ENCODE results near the gene SMPD2.
A peak's percentile ranks its signal among the peaks of the same experiment; 100 is the strongest.

Gene SMPD2

DNA sequence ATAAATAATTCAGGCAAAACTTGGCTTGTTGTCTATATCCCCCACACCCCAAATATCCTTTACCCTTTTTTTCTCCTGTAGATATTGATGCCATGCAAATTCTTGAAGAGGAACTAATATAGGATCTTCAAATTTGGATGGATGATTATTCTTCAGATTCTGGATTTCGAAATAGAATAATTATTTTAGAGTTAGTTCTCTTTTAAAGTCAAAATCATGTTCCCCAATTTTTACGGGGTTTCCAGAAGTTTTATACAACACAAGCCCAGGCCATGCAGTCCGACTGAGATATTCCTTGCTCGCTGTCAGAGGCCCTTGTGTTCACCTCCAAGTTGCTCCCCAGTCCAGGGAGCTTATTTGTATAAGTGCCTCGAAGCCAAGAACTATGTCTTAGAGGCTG lies 4.5 kb upstream of the SMPD2 start:
- TF ChIP-seq RAD21 (IDR thresholded peaks at IDR 0.05; ENCODE audit: low read depth) = no peak
- no peak for TF ChIP-seq EGR1 (IDR thresholded peaks at IDR 0.05)
- no peak for TF ChIP-seq YY1 (IDR thresholded peaks at IDR 0.05; ENCODE audit: low read depth)
- TF ChIP-seq ZBTB7A (IDR thresholded peaks at IDR 0.05; ENCODE audit: low read depth) = no peak
- TF ChIP-seq, protein P1, sequence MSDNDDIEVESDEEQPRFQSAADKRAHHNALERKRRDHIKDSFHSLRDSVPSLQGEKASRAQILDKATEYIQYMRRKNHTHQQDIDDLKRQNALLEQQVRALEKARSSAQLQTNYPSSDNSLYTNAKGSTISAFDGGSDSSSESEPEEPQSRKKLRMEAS (IDR thresholded peaks at IDR 0.05) = no peak
- no peak for TF ChIP-seq TCF12 (IDR thresholded peaks at IDR 0.05; ENCODE audit: low read depth)
- no peak for TF ChIP-seq CEBPB (IDR thresholded peaks at IDR 0.05)
- no peak for TF ChIP-seq NFIC (IDR thresholded peaks at IDR 0.05)
- TF ChIP-seq CREB1 (IDR thresholded peaks at IDR 0.05; ENCODE audit: low read depth) = no peak
- TF ChIP-seq EP300 (IDR thresholded peaks at IDR 0.05; ENCODE audit: borderline replicate concordance) = no peak
- no peak for TF ChIP-seq TAF1 (IDR thresholded peaks at IDR 0.05; ENCODE audit: low read depth)
- TF ChIP-seq, protein P2, sequence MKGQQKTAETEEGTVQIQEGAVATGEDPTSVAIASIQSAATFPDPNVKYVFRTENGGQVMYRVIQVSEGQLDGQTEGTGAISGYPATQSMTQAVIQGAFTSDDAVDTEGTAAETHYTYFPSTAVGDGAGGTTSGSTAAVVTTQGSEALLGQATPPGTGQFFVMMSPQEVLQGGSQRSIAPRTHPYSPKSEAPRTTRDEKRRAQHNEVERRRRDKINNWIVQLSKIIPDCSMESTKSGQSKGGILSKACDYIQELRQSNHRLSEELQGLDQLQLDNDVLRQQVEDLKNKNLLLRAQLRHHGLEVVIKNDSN (IDR thresholded peaks at IDR 0.05) = no peak
- TF ChIP-seq, protein P3, sequence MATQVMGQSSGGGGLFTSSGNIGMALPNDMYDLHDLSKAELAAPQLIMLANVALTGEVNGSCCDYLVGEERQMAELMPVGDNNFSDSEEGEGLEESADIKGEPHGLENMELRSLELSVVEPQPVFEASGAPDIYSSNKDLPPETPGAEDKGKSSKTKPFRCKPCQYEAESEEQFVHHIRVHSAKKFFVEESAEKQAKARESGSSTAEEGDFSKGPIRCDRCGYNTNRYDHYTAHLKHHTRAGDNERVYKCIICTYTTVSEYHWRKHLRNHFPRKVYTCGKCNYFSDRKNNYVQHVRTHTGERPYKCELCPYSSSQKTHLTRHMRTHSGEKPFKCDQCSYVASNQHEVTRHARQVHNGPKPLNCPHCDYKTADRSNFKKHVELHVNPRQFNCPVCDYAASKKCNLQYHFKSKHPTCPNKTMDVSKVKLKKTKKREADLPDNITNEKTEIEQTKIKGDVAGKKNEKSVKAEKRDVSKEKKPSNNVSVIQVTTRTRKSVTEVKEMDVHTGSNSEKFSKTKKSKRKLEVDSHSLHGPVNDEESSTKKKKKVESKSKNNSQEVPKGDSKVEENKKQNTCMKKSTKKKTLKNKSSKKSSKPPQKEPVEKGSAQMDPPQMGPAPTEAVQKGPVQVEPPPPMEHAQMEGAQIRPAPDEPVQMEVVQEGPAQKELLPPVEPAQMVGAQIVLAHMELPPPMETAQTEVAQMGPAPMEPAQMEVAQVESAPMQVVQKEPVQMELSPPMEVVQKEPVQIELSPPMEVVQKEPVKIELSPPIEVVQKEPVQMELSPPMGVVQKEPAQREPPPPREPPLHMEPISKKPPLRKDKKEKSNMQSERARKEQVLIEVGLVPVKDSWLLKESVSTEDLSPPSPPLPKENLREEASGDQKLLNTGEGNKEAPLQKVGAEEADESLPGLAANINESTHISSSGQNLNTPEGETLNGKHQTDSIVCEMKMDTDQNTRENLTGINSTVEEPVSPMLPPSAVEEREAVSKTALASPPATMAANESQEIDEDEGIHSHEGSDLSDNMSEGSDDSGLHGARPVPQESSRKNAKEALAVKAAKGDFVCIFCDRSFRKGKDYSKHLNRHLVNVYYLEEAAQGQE (IDR thresholded peaks at IDR 0.05; ENCODE audit: low read depth) = no peak
- TF ChIP-seq FOXM1 (IDR thresholded peaks at IDR 0.05; ENCODE audit: borderline replicate concordance, low read depth) = no peak
- no peak for TF ChIP-seq TEAD4 (IDR thresholded peaks at IDR 0.05)

- TF ChIP-seq, protein P1 (IDR thresholded peaks at IDR 0.05) = peak; percentile 7; the same call in 1 of the 2 replicates
- TF ChIP-seq TCF12 (IDR thresholded peaks at IDR 0.05; ENCODE audit: low read depth) = no peak
- no peak for TF ChIP-seq CREB1 (IDR thresholded peaks at IDR 0.05; ENCODE audit: low read depth)
- no peak for TF ChIP-seq ZBTB7A (IDR thresholded peaks at IDR 0.05; ENCODE audit: low read depth)
Measured at GRCh38 chr6:109441069-109441816, 719 bp downstream of the SMPD2 start.

GRCh38 chr6:109442393-109442924 lies 1.9 kb downstream of the SMPD2 start:
- TF ChIP-seq TAF1 (IDR thresholded peaks at IDR 0.05; ENCODE audit: low read depth) = no peak
- TF ChIP-seq CEBPB (IDR thresholded peaks at IDR 0.05) = no peak
- TF ChIP-seq TCF12 (IDR thresholded peaks at IDR 0.05; ENCODE audit: low read depth) = no peak
- no peak for TF ChIP-seq FOXM1 (IDR thresholded peaks at IDR 0.05; ENCODE audit: borderline replicate concordance, low read depth)
- TF ChIP-seq, protein P2 (IDR thresholded peaks at IDR 0.05) = no peak

DNA sequence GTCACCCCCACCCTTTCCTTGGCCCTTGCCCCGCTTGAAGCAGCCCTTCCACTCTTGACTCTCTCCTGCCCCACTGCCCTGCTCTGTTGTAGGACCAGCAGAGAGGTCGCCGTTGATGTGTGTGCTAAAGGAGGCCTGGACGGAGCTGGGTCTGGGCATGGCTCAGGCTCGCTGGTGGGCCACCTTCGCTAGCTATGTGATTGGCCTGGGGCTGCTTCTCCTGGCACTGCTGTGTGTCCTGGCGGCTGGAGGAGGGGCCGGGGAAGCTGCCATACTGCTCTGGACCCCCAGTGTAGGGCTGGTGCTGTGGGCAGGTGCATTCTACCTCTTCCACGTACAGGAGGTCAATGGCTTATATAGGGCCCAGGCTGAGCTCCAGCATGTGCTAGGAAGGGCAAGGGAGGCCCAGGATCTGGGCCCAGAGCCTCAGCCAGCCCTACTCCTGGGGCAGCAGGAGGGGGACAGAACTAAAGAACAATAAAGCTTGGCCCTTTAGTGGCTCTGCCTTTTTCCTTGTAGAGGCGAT lies 3.0 kb downstream of the SMPD2 start:
- TF ChIP-seq TEAD4 (IDR thresholded peaks at IDR 0.05) (no peak), FOXM1 (IDR thresholded peaks at IDR 0.05; ENCODE audit: borderline replicate concordance, low read depth) (no peak), RAD21 (IDR thresholded peaks at IDR 0.05; ENCODE audit: low read depth) (no peak), NFIC (IDR thresholded peaks at IDR 0.05) (no peak), YY1 (IDR thresholded peaks at IDR 0.05; ENCODE audit: low read depth) (no peak), ZBTB7A (IDR thresholded peaks at IDR 0.05; ENCODE audit: low read depth) (no peak), EGR1 (IDR thresholded peaks at IDR 0.05) (no peak), TCF12 (IDR thresholded peaks at IDR 0.05; ENCODE audit: low read depth) (no peak), CEBPB (IDR thresholded peaks at IDR 0.05) (no peak), CREB1 (IDR thresholded peaks at IDR 0.05; ENCODE audit: low read depth) (no peak), EP300 (IDR thresholded peaks at IDR 0.05; ENCODE audit: borderline replicate concordance) (no peak), TAF1 (IDR thresholded peaks at IDR 0.05; ENCODE audit: low read depth) (no peak)
- TF ChIP-seq, protein P3 (IDR thresholded peaks at IDR 0.05; ENCODE audit: low read depth) = no peak
- TF ChIP-seq, protein P2 (IDR thresholded peaks at IDR 0.05) = no peak
- TF ChIP-seq, protein P1 (IDR thresholded peaks at IDR 0.05) = no peak

DNA sequence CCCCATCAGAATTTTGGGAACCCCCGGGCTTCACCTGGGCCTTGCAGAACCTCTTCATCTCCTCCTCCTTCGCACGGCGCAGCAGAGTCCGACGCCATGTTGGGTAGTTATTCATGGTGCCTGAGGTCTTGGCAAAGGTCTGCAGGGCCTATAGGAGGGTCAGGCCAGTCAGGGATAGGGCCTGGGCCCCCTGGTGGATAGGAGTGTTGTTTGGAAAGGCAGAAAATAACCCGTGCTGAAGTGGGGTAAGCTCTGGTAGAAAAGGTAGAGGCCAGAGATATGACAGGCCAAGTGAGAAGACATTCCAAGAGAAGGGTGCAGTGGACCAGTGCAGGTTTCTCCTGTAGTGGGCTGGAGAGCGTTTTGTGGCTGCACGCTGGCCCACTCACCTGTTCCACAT lies 4.9 kb downstream of the SMPD2 start:
- TF ChIP-seq NFIC (IDR thresholded peaks at IDR 0.05) = no peak
- TF ChIP-seq, protein P2 (IDR thresholded peaks at IDR 0.05) = no peak
- TF ChIP-seq CREB1 (IDR thresholded peaks at IDR 0.05; ENCODE audit: low read depth) = no peak
- no peak for TF ChIP-seq TAF1 (IDR thresholded peaks at IDR 0.05; ENCODE audit: low read depth)
- TF ChIP-seq, protein P3 (IDR thresholded peaks at IDR 0.05; ENCODE audit: low read depth) = no peak
- no peak for TF ChIP-seq EGR1 (IDR thresholded peaks at IDR 0.05)
- TF ChIP-seq TCF12 (IDR thresholded peaks at IDR 0.05; ENCODE audit: low read depth) = no peak
- TF ChIP-seq YY1 (IDR thresholded peaks at IDR 0.05; ENCODE audit: low read depth) = no peak
- TF ChIP-seq, protein P1 (IDR thresholded peaks at IDR 0.05) = no peak
- TF ChIP-seq ZBTB7A (IDR thresholded peaks at IDR 0.05; ENCODE audit: low read depth) = no peak
- no peak for TF ChIP-seq EP300 (IDR thresholded peaks at IDR 0.05; ENCODE audit: borderline replicate concordance)
- TF ChIP-seq RAD21 (IDR thresholded peaks at IDR 0.05; ENCODE audit: low read depth) = no peak
- no peak for TF ChIP-seq TEAD4 (IDR thresholded peaks at IDR 0.05)
- TF ChIP-seq CEBPB (IDR thresholded peaks at IDR 0.05) = no peak
